ENCODE results near the gene MED25. TPM values are rescaled to one million over a fixed set of nuclear protein-coding genes. Genes with fewer than 3 reads are reported as not detected.

Gene MED25
- total RNA-seq, 1 experiment from 2014 or later = 37.8 TPM

GRCh38 chr19:49861107-49861506, 43.0 kb downstream of the MED25 start:
- peaks cover 34% of the 10 kb centered on the region for H4K20me1 ChIP-seq (ENCODE audit: insufficient read depth, low read depth, low read length)
- no peaks in the 10 kb centered on the region for H3K9me2 ChIP-seq (replicated peaks; ENCODE audit: insufficient read depth, low read length)
- H3K4me1 ChIP-seq (ENCODE audit: low read length) = peaks cover 11% of the 10 kb centered on the region
- no peaks in the 10 kb centered on the region for H3K27me3 ChIP-seq (ENCODE audit: low read length)
- DNase-seq = no peak
- no peak overlapping the region for H2AFZ ChIP-seq (ENCODE audit: low read length)
- no peak overlapping the region for H3K4me2 ChIP-seq (ENCODE audit: low read depth, low read length, poor library complexity, severe bottlenecking)
- peaks cover 22% of the 10 kb centered on the region for H3K79me2 ChIP-seq (ENCODE audit: low read length)
- peaks cover 48% of the 10 kb centered on the region for H3K36me3 ChIP-seq (ENCODE audit: insufficient read depth, low read length)
- no peak overlapping the region for H3K9ac ChIP-seq (ENCODE audit: low read length)
- H3K4me3 ChIP-seq (ENCODE audit: low read length) = no peak overlapping the region
- no peak overlapping the region for H3K27ac ChIP-seq (ENCODE audit: low read length)
- H3K9me3 ChIP-seq (ENCODE audit: low read length) = no peaks in the 10 kb centered on the region

DNA sequence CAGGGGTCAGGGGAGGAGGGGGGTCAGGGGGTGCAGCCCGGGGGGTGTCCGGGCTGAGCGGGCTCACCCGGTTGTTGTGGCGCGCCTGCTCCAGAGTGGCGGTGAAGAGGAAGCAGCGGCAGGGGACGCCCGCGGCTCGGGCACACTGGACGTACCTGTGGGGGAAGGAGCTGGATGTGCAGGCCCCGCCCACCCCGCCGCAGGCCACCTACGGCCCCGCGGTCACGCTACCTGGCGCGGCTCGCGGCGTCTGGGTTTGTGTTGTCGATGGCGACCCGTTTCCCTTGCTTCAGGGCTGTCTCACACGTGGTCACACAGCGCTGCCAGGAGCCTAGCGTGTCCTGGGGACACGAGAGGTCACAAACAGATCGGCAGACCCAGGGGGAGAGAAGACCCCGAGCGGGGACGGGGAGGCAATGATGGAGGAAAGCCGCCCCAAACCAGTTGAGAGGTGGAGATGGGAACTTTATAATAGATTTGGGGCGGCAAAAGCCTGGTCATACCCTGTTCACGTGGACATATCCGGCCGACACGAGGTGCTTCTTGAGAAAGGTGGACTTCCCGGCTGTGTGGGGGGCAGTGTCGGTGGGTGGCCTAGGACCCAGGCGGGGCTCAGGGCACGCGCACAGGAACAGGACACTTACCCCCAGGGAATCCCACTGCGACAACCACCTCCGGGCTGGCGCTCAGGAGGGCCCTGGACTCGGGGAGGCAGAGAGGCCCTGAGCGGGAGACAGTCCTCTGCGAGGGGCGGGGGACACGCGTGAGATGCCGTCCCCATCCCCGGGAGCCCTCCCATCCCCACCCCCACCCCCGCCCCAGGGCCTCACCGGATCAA, 43.7 kb downstream of the MED25 start:
- H2AFZ ChIP-seq (ENCODE audit: low read length) = no peak overlapping the region
- no peaks in the 10 kb centered on the region for H3K27me3 ChIP-seq (ENCODE audit: low read length)
- peaks cover 29% of the 10 kb centered on the region for H3K79me2 ChIP-seq (ENCODE audit: low read length)
- no peak overlapping the region for H3K27ac ChIP-seq (ENCODE audit: low read length)
- H3K9me3 ChIP-seq (ENCODE audit: low read length) = no peaks in the 10 kb centered on the region
- peaks cover 16% of the 10 kb centered on the region for H3K4me1 ChIP-seq (ENCODE audit: low read length)
- peaks cover 43% of the 10 kb centered on the region for H3K36me3 ChIP-seq (ENCODE audit: insufficient read depth, low read length)
- H3K4me3 ChIP-seq (ENCODE audit: low read length) = no peak overlapping the region
- no peak overlapping the region for H3K4me2 ChIP-seq (ENCODE audit: low read depth, low read length, poor library complexity, severe bottlenecking)
- peaks cover 35% of the 10 kb centered on the region for H4K20me1 ChIP-seq (ENCODE audit: insufficient read depth, low read depth, low read length)
- no peaks in the 10 kb centered on the region for H3K9me2 ChIP-seq (replicated peaks; ENCODE audit: insufficient read depth, low read length)
- DNase-seq = no peak
- H3K9ac ChIP-seq (ENCODE audit: low read length) = no peak overlapping the region

DNA sequence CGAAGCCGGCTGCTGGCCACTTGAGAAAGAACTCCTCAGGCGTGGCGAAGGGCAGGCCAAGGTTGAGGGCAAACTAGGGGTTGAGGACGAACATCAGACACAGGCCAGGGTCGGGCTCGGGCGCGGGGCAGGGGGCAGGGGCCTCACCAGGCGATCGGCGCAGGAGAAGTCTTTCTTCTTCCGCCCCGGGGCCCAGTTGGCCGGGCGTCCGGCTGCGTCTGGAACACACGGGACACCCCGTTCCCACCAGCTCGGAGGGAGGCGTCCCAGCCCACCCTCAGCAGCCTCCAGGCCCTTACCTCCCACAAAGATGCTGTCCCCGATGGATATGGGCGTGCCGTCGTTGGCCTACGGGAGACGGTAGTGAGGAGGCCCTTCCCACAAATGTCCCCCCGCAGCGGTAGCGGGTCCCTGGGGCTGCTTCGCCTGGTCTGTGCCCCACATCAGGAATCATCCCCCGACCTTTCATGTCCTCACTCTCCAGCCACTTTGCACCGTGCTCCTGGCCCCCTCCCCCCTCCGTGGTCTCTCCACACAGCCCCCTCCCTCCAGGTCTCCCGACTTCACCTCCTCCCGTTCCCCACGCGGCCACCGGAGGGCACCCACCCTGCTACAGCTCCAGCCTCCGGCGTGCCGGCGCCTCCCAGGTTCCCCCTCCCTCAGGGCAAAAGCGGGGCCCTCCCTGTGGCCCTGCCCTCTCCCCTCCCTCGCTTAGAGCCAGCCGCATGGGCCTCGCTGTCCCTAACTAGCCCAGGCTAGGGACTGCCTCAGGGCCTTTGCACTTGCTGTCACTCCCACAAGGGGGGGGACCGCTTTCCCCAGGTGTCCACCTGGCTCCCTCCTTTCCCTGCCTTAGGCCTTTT, 44.5 kb downstream of the MED25 start:
- peak; percentile 67 for DNase-seq
- H3K4me2 ChIP-seq (ENCODE audit: low read depth, low read length, poor library complexity, severe bottlenecking) = no peak overlapping the region

DNA sequence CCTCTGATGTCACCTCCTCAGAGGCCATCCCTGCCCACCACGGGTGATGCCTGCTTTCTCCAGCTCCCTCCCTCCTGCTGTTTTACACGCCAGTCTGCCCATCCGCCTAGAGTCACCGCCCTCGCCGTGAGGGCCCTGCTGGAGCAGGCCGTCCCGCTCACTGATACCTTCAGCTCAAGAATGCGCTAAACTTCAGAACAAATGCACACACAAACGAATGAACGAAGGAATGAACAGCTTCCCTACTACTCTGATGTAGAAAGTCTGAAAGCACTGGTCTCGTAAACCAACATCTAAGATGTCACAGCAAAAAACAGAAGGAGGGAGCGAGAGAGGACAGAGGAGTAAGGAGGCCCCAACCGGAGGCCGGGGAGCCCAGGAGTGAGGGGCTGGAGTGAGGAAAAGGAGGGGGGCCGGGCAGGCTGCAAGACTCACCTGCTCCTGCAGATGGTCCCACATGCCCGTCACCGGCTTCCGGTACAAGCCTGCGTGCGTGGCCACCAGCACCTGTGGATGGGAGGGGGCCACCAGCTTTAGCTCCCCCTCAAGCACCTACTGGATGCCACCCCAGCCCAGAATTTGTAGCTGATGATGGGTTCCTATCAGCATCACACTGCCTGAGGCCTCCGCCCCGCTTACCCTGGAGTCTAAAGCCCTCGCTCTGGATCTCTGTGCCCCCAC, 45.3 kb downstream of the MED25 start:
- no peaks in the 10 kb centered on the region for H3K27me3 ChIP-seq (ENCODE audit: low read length)
- H3K4me2 ChIP-seq (ENCODE audit: low read depth, low read length, poor library complexity, severe bottlenecking) = no peak overlapping the region
- H3K4me3 ChIP-seq (ENCODE audit: low read length) = no peak overlapping the region
- no peak overlapping the region for H3K27ac ChIP-seq (ENCODE audit: low read length)
- H3K9ac ChIP-seq (ENCODE audit: low read length) = no peak overlapping the region
- H2AFZ ChIP-seq (ENCODE audit: low read length) = no peak overlapping the region
- no peaks in the 10 kb centered on the region for H3K9me2 ChIP-seq (replicated peaks; ENCODE audit: insufficient read depth, low read length)
- peaks cover 28% of the 10 kb centered on the region for H3K36me3 ChIP-seq (ENCODE audit: insufficient read depth, low read length)
- peaks cover 31% of the 10 kb centered on the region for H3K79me2 ChIP-seq (ENCODE audit: low read length)
- no peaks in the 10 kb centered on the region for H3K9me3 ChIP-seq (ENCODE audit: low read length)
- H3K4me1 ChIP-seq (ENCODE audit: low read length) = peaks cover 25% of the 10 kb centered on the region
- peaks cover 35% of the 10 kb centered on the region for H4K20me1 ChIP-seq (ENCODE audit: insufficient read depth, low read depth, low read length)
- no peak for DNase-seq

More for the DNA sequence above, 44.5 kb downstream of the MED25 start:
- no peaks in the 10 kb centered on the region for H3K9me2 ChIP-seq (replicated peaks; ENCODE audit: insufficient read depth, low read length)
- no peak overlapping the region for H2AFZ ChIP-seq (ENCODE audit: low read length)
- no peak overlapping the region for H3K4me3 ChIP-seq (ENCODE audit: low read length)
- peaks cover 31% of the 10 kb centered on the region for H3K79me2 ChIP-seq (ENCODE audit: low read length)
- peaks cover 35% of the 10 kb centered on the region for H3K36me3 ChIP-seq (ENCODE audit: insufficient read depth, low read length)
- peaks cover 35% of the 10 kb centered on the region for H4K20me1 ChIP-seq (ENCODE audit: insufficient read depth, low read depth, low read length)
- peaks cover 18% of the 10 kb centered on the region for H3K4me1 ChIP-seq (ENCODE audit: low read length)
- no peaks in the 10 kb centered on the region for H3K9me3 ChIP-seq (ENCODE audit: low read length)
- no peak overlapping the region for H3K9ac ChIP-seq (ENCODE audit: low read length)
- H3K27ac ChIP-seq (ENCODE audit: low read length) = no peak overlapping the region
- H3K27me3 ChIP-seq (ENCODE audit: low read length) = no peaks in the 10 kb centered on the region

DNA sequence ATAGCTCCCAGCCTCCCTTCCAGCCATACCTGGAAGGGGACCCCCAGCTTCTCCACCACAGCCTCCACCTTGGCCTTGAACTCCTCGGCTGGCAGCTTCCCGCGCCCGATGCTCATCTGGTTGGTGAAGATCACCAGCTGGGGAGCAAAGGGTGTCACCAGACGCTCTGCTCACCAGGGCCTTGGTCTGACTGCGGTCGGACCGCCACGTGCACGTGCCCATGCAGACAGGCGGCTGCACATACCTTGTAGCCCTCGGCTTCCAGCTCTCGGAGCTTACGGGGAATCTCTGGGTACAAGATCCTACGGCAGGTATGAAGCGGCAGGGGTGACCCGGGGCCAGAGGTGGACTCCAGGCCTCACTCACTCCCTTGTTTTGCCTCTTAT, 45.8 kb downstream of the MED25 start:
- peaks cover 30% of the 10 kb centered on the region for H3K4me1 ChIP-seq (ENCODE audit: low read length)
- H3K9ac ChIP-seq (ENCODE audit: low read length) = no peak overlapping the region
- H3K27me3 ChIP-seq (ENCODE audit: low read length) = no peaks in the 10 kb centered on the region
- no peak overlapping the region for H3K4me2 ChIP-seq (ENCODE audit: low read depth, low read length, poor library complexity, severe bottlenecking)
- peaks cover 31% of the 10 kb centered on the region for H3K79me2 ChIP-seq (ENCODE audit: low read length)
- DNase-seq = no peak
- H4K20me1 ChIP-seq (ENCODE audit: insufficient read depth, low read depth, low read length) = peaks cover 35% of the 10 kb centered on the region
- H3K4me3 ChIP-seq (ENCODE audit: low read length) = no peak overlapping the region
- peaks cover 22% of the 10 kb centered on the region for H3K36me3 ChIP-seq (ENCODE audit: insufficient read depth, low read length)
- H2AFZ ChIP-seq (ENCODE audit: low read length) = no peak overlapping the region
- H3K9me2 ChIP-seq (replicated peaks; ENCODE audit: insufficient read depth, low read length) = no peaks in the 10 kb centered on the region
- no peak overlapping the region for H3K27ac ChIP-seq (ENCODE audit: low read length)
- no peaks in the 10 kb centered on the region for H3K9me3 ChIP-seq (ENCODE audit: low read length)

- Histone ChIP-seq H3K36me3 (ENCODE audit: insufficient read depth, low read length) (peaks cover 21% of the 10 kb centered on the region), H3K9me2 (replicated peaks; ENCODE audit: insufficient read depth, low read length) (no peaks in the 10 kb centered on the region), H2AFZ (ENCODE audit: low read length) (no peak overlapping the region), H3K9ac (ENCODE audit: low read length) (no peak overlapping the region), H4K20me1 (ENCODE audit: insufficient read depth, low read depth, low read length) (peaks cover 35% of the 10 kb centered on the region), H3K4me2 (ENCODE audit: low read depth, low read length, poor library complexity, severe bottlenecking) (no peak overlapping the region), H3K79me2 (ENCODE audit: low read length) (peaks cover 31% of the 10 kb centered on the region), H3K27me3 (ENCODE audit: low read length) (no peaks in the 10 kb centered on the region), H3K4me1 (ENCODE audit: low read length) (peaks cover 36% of the 10 kb centered on the region), H3K4me3 (ENCODE audit: low read length) (no peak overlapping the region), H3K9me3 (ENCODE audit: low read length) (no peaks in the 10 kb centered on the region), H3K27ac (ENCODE audit: low read length) (no peak overlapping the region)
- DNase-seq = no peak
Measured at GRCh38 chr19:49864890-49865289, 46.8 kb downstream of the MED25 start.

DNA sequence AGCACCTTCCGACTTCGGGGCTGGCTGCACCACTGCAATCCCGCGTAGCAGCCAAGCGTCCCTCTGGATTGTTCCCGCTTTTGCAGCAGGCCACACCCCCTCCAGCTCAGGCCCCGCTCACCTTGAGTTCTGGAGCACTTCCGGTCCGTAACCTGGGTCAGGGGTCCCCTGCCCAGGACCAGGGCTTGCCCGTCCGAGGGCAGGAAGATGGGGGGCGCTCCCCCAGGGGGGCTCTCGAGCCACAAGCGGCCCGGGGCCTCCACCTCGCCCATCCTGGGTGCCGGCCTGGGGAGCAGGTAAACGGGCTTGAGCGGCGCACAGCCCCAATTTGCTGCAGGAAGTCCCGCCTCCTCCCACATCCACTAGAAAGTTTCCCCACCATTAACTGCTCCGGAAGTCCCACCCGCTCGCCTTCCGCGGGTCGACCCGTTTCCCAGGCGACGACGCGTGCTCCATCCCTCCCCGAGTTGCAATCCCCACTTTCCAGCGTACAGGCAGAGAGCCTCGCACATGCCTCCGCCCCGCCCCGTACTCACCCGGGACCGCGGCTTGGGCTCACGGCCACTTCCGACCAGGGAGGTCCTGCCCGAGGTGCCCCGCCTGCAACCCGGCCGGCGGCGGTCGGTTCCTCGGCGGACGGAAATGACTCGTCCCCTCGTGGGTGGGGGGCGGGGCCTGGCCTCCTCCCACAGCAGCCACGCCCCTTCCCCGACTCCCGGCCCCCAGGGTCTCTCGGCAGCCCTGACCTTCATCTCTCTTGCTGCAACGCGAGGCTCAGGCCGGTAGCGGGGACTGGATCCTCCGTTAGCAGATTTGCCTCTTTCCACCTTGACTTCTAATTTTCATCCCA, 49.1 kb downstream of the MED25 start, which contains the start of gene PNKP:
Gene PNKP (minus strand): TSS at position 644 of the 850 bp plus-strand sequence. CDS start 372 bp downstream, at position 272.
- H3K4me1 ChIP-seq (ENCODE audit: low read length) = peaks cover 49% of the 10 kb centered on the region

More for the DNA sequence above, 49.1 kb downstream of the MED25 start, which contains the start of gene PNKP:
- peak; percentile 98 for DNase-seq
- no peaks in the 10 kb centered on the region for H3K27me3 ChIP-seq (ENCODE audit: low read length)
- no peaks in the 10 kb centered on the region for H3K9me2 ChIP-seq (replicated peaks; ENCODE audit: insufficient read depth, low read length)
- peaks cover 29% of the 10 kb centered on the region for H4K20me1 ChIP-seq (ENCODE audit: insufficient read depth, low read depth, low read length)
- peak within 1 kb of the TSS; percentile 90 for H3K4me2 ChIP-seq (ENCODE audit: low read depth, low read length, poor library complexity, severe bottlenecking)
- H3K36me3 ChIP-seq (ENCODE audit: insufficient read depth, low read length) = peaks cover 21% of the 10 kb centered on the region
- peak within 1 kb of the TSS; percentile 80 for H3K27ac ChIP-seq (ENCODE audit: low read length)
- H3K4me3 ChIP-seq (ENCODE audit: low read length) = peak within 1 kb of the TSS; percentile 88
- H3K9ac ChIP-seq (ENCODE audit: low read length) = peak within 1 kb of the TSS; percentile 79
- no peaks in the 10 kb centered on the region for H3K9me3 ChIP-seq (ENCODE audit: low read length)
- peaks cover 31% of the 10 kb centered on the region for H3K79me2 ChIP-seq (ENCODE audit: low read length)
- peak within 1 kb of the TSS; percentile 60; the same call in 1 of the 2 replicates for H2AFZ ChIP-seq (ENCODE audit: low read length)

Data from Karpas-422 (cell line).